H1 (cell line): Measurements from ENCODE around the gene GNAI1. TPM values are rescaled to one million over a fixed set of nuclear protein-coding genes. Genes with fewer than 3 reads are reported as not detected.

Experiments
- CTCF ChIA-PET: fragments of 300-600 bp; sonication (Branson Sonifier 250); formaldehyde crosslinking; loops from one replicate; lab custom pipeline; 2021; ENCODE audit not compliant: partially characterized antibody; lab: Charles Lee
- POLR2A ChIA-PET: fragments of 300-600 bp; sonication (Branson Sonifier 250); formaldehyde crosslinking; loops from one replicate; lab custom pipeline; 2021; ENCODE audit warnings: inconsistent platforms; ENCODE audit not compliant: partially characterized antibody; lab: Charles Lee
- DNase-seq, 2 experiments: peaks; one replicate each; pipeline versions ENCODE4 v3.0.0 to v3.0.0-alpha.2; 2010 to 2022; ENCODE audit warnings: low spot score in 2 of 2, low read depth in 1 of 2, mixed read lengths in 1 of 2
- FAIRE-seq: peaks from 2 replicates; lab custom pipeline; 2011; peaks lifted over from hg19 to GRCh38; lab: Jason Lieb, UNC
- H2AFZ ChIP-seq: 2 replicates; pipeline ENCODE4 v1.8.1; 2012; ENCODE audit warnings: low read length, inconsistent platforms
- H2AK5ac ChIP-seq: 2 replicates; pipeline ENCODE4 v1.6.1; 2013; ENCODE audit warnings: low read depth, low read length
- H2BK120ac ChIP-seq: replicated peaks from 2 replicates; pipeline ENCODE3; 2013; ENCODE audit warnings: low read depth, low read length, inconsistent platforms
- H2BK12ac ChIP-seq: 2 replicates; pipeline ENCODE4 v1.6.1; 2013; ENCODE audit warnings: low read depth, low read length
- H2BK15ac ChIP-seq: 2 replicates; pipeline ENCODE4 v1.6.1; 2013; ENCODE audit warnings: low read length
- H2BK20ac ChIP-seq: 2 replicates; pipeline ENCODE4 v1.6.1; 2013; ENCODE audit warnings: low read length
- H2BK5ac ChIP-seq: 2 replicates; pipeline ENCODE4 v1.6.1; 2013; ENCODE audit warnings: low read depth, low read length
- H3K14ac ChIP-seq: 2 replicates; pipeline ENCODE4 v1.6.1; 2013; ENCODE audit warnings: inconsistent platforms; ENCODE audit not compliant: insufficient read length
- H3K18ac ChIP-seq: 2 replicates; pipeline ENCODE4 v1.6.1; 2013; ENCODE audit warnings: low read length; ENCODE audit errors: extremely low read depth
- H3K23ac ChIP-seq: 2 replicates; pipeline ENCODE4 v1.6.1; 2013; ENCODE audit warnings: inconsistent platforms; ENCODE audit not compliant: insufficient read length
- H3K23me2 ChIP-seq: 2 replicates; pipeline ENCODE4 v1.6.1; 2013; ENCODE audit warnings: low read depth, low read length
- H3K27ac ChIP-seq: 2 replicates; pipeline ENCODE4 v1.6.1; 2011; ENCODE audit warnings: low read depth, low read length, inconsistent platforms
- H3K27me3 ChIP-seq, 4 experiments: replicated peaks in 1 of 4; 1 replicate in 1 of 4; 2 replicates in 3 of 4; pipeline versions ENCODE4 v1.6.1 to v1.8.1; 2011 to 2013; ENCODE audit warnings: low read length in 3 of 4, mild to moderate bottlenecking in 3 of 4, inconsistent platforms in 2 of 4, mixed read lengths in 2 of 4, moderate library complexity in 1 of 4; ENCODE audit not compliant: control insufficient read depth in 3 of 4, insufficient read depth in 3 of 4; ENCODE audit errors: extremely low read depth in 1 of 4
- H3K36me3 ChIP-seq, 4 experiments: 2 replicates each; pipeline versions ENCODE4 v1.6.1 to v1.8.1; 2011 to 2013; ENCODE audit warnings: mild to moderate bottlenecking in 4 of 4, low read length in 3 of 4, moderate library complexity in 2 of 4, control low read depth in 1 of 4, inconsistent platforms in 1 of 4; ENCODE audit not compliant: insufficient read depth in 4 of 4, control insufficient read depth in 2 of 4
- H3K4ac ChIP-seq: replicated peaks from 2 replicates; pipeline ENCODE3; 2013; ENCODE audit warnings: low read length, low read depth, mixed read lengths, inconsistent platforms; ENCODE audit not compliant: insufficient read length
- H3K4me1 ChIP-seq, 4 experiments: replicated peaks in 1 of 4; 1 replicate in 1 of 4; 2 replicates in 3 of 4; pipeline versions ENCODE4 v1.6.1 to v1.8.1; 2011 to 2013; ENCODE audit warnings: low read length in 3 of 4, inconsistent platforms in 2 of 4, mixed read lengths in 1 of 4; ENCODE audit not compliant: insufficient read depth in 4 of 4, control insufficient read depth in 3 of 4
- H3K4me2 ChIP-seq, 2 experiments: 2 replicates each; pipeline versions ENCODE4 v1.6.1 to v1.8.1; 2011 to 2013; ENCODE audit warnings: low read depth in 2 of 2, low read length in 2 of 2, control low read depth in 1 of 2, inconsistent platforms in 1 of 2, mild to moderate bottlenecking in 1 of 2; ENCODE audit not compliant: insufficient read depth in 1 of 2
- H3K4me3 ChIP-seq, 4 experiments: fragments of 200-600, 300-600 bp in 1 of 4; sonication (generic), shearing (Covaris generic), sonication (Bioruptor Twin) in 1 of 4; 2 replicates each; pipeline versions ENCODE4 v1.5.1 to v1.8.1; 2011 to 2016; ENCODE audit warnings: low read length in 4 of 4, low read depth in 3 of 4, control low read depth in 2 of 4, inconsistent platforms in 2 of 4, mild to moderate bottlenecking in 2 of 4, mixed read lengths in 1 of 4, moderate library complexity in 1 of 4; ENCODE audit not compliant: insufficient read depth in 2 of 4; ENCODE audit errors: extremely low read depth in 1 of 4
- H3K56ac ChIP-seq: replicated peaks from 2 replicates; pipeline ENCODE3; 2013; ENCODE audit warnings: low read depth, mild to moderate bottlenecking, mixed read lengths, low read length, inconsistent platforms; ENCODE audit not compliant: insufficient read length
- H3K79me1 ChIP-seq: 2 replicates; pipeline ENCODE4 v1.6.1; 2013; ENCODE audit warnings: low read depth, low read length, control low read depth
- H3K79me2 ChIP-seq, 2 experiments: 2 replicates each; pipeline versions ENCODE4 v1.6.1 to v1.8.1; 2012 to 2013; ENCODE audit warnings: low read length in 2 of 2, mild to moderate bottlenecking in 2 of 2, inconsistent platforms in 1 of 2; ENCODE audit not compliant: insufficient read depth in 2 of 2, control insufficient read depth in 1 of 2
- H3K9ac ChIP-seq, 4 experiments: replicated peaks in 1 of 4; 1 replicate in 1 of 4; 2 replicates in 3 of 4; pipeline versions ENCODE4 v1.6.1 to v1.8.1; 2011 to 2013; ENCODE audit warnings: low read depth in 3 of 4, low read length in 3 of 4, control low read depth in 2 of 4, mild to moderate bottlenecking in 2 of 4, moderate library complexity in 2 of 4, inconsistent platforms in 1 of 4; ENCODE audit errors: extremely low read depth in 1 of 4
- H3K9me3 ChIP-seq, 2 experiments: 2 replicates each; pipeline versions ENCODE4 v1.6.1 to v1.8.1; 2012 to 2013; ENCODE audit warnings: mild to moderate bottlenecking in 2 of 2, moderate library complexity in 2 of 2, control low read depth in 1 of 2, inconsistent platforms in 1 of 2, low read depth in 1 of 2, low read length in 1 of 2, mixed read lengths in 1 of 2; ENCODE audit not compliant: insufficient read depth in 2 of 2
- H4K20me1 ChIP-seq, 2 experiments: replicated peaks in 1 of 2; 2 replicates each; pipeline versions ENCODE3 to v1.8.1; 2011 to 2013; ENCODE audit warnings: inconsistent platforms in 2 of 2, low read length in 2 of 2, mild to moderate bottlenecking in 1 of 2; ENCODE audit not compliant: insufficient read depth in 2 of 2, control insufficient read depth in 1 of 2
- H4K5ac ChIP-seq: 2 replicates; pipeline ENCODE4 v1.6.1; 2013; ENCODE audit warnings: low read length, low read depth, mixed read lengths, inconsistent platforms; ENCODE audit not compliant: insufficient read length
- H4K8ac ChIP-seq: 2 replicates; pipeline ENCODE4 v1.8.0; 2013; ENCODE audit warnings: mild to moderate bottlenecking, moderate library complexity, low read length, inconsistent platforms; ENCODE audit not compliant: insufficient read depth; ENCODE audit errors: extremely low read depth
- H4K91ac ChIP-seq: replicated peaks from 2 replicates; pipeline ENCODE3; 2013; ENCODE audit warnings: low read length, mixed read lengths, inconsistent platforms; ENCODE audit not compliant: insufficient read length
- MAFK ChIP-seq: IDR thresholded peaks from 2 replicates; pipeline ENCODE4 v1.6.1; 2012; ENCODE audit warnings: low read depth, mild to moderate bottlenecking, improper control_type of control experiment, low read length
- RAD21 ChIP-seq, 2 experiments: IDR thresholded peaks in 1 of 2; conservative IDR thresholded peaks in 1 of 2; 2 replicates each; pipeline ENCODE4 v1.6.1; 2011; ENCODE audit warnings: low read depth in 2 of 2, low read length in 2 of 2, improper control_type of control experiment in 1 of 2, inconsistent platforms in 1 of 2, mild to moderate bottlenecking in 1 of 2, moderate library complexity in 1 of 2
- WGBS, 2 experiments: shearing (Covaris generic) in 1 of 2; methylation state at CpG; one replicate each; pipeline versions ENCODE4 v1.1.6 to v1.1.7; 2013 to 2015; ENCODE audit warnings: low lambda C conversion rate in 2 of 2, mixed read lengths in 2 of 2, inconsistent platforms in 1 of 2, low coverage in 1 of 2, missing lambda C conversion rate in 1 of 2; ENCODE audit not compliant: insufficient replicate concordance in 2 of 2, insufficient coverage in 1 of 2, insufficient read length in 1 of 2; ENCODE audit errors: extremely low coverage in 1 of 2, missing lambda C conversion rate in 1 of 2; 5-methylcytosine and 5-hydroxymethylcytosine counted together
- polyA plus RNA-seq, 7 experiments: library from polyadenylated mRNA; depleted of rRNA in 3 of 7; stranded (reverse) in 5 of 7; unstranded in 2 of 7; fragments of >200 nt in 5 of 7; fragments of 200-250 nt in 2 of 7; gene quantifications; 1 replicate in 5 of 7; 2 replicates in 1 of 7; 4 replicates in 1 of 7; pipeline versions ENCODE4 v1.2.1 to v1.2.3, GENCODE V29; 2011 to 2013; ENCODE audit warnings: missing spikeins in 2 of 7, mixed read lengths in 2 of 7
- total RNA-seq: library from RNA; stranded (reverse); fragmentation: NEBNext Ultra II Directional; extraction: Animal tissue kit (Norgen Biotek cat#: 25700); gene quantifications from 2 replicates; pipeline ENCODE4 v1.2.1, GENCODE V29; 2021

GNAI1 gene
- total and polyA plus RNA-seq, 2 of the 8 experiments (the other 6 are each of a cell fraction or from before 2014, with no cell fraction given) = 8.0 to 29.5 TPM

- no peaks in the 10 kb centered on the region; the same call in 1 of the 2 replicates for H3K23me2 ChIP-seq
- no peak overlapping the region for H4K5ac ChIP-seq
- H3K14ac ChIP-seq = no peak overlapping the region
- H3K4me1 ChIP-seq = peaks cover 0 to 4% (median 0%) of the 10 kb centered on the region in 4 experiments; a peak in 2 of 7 replicates
- no peak for DNase-seq
- no peaks in the 10 kb centered on the region for H4K20me1 ChIP-seq
- no peak overlapping the region for H3K18ac ChIP-seq
- H3K4me2 ChIP-seq = no peak overlapping the region
- no peak overlapping the region for H4K91ac ChIP-seq
- H3K9me3 ChIP-seq = no peaks in the 10 kb centered on the region
- no peak overlapping the region for H2BK20ac ChIP-seq
- CTCF ChIA-PET = interaction anchor here (1.4 to 4.5 kb wide), 2 partner anchors 10 to 23 kb away, joined by 4 to 17 read pairs; no protein-coding TSS in a partner anchor
- no peak overlapping the region for H2AK5ac ChIP-seq
- 77% methylated on average over 2 of the region's 2 CpGs; no CpG with 5 or more reads in 1 of the 2 experiments for WGBS, 2 experiments
- no peak overlapping the region for H3K56ac ChIP-seq
- no peaks in the 10 kb centered on the region for H3K27me3 ChIP-seq
- no peak overlapping the region for H2BK15ac ChIP-seq
- H3K79me2 ChIP-seq = no peaks in the 10 kb centered on the region
- no peak overlapping the region for H3K23ac ChIP-seq
- FAIRE-seq = no peak
- no peak overlapping the region for H3K4me3 ChIP-seq
- H2BK120ac ChIP-seq = no peak overlapping the region
- no peak overlapping the region for H2BK5ac ChIP-seq
- no peak overlapping the region for H4K8ac ChIP-seq
- POLR2A ChIA-PET = no interaction called here
- H3K36me3 ChIP-seq = no peaks in the 10 kb centered on the region
- H3K27ac ChIP-seq = no peak overlapping the region
- H3K79me1 ChIP-seq = no peaks in the 10 kb centered on the region
- no peak overlapping the region for H3K9ac ChIP-seq
- no peak overlapping the region for H2AFZ ChIP-seq
- no peak overlapping the region for H2BK12ac ChIP-seq
- H3K4ac ChIP-seq = no peak overlapping the region
- TF ChIP-seq MAFK (no peak), RAD21 (IDR thresholded peaks at IDR 0.05 in 1 of 2, conservative IDR thresholded peaks at IDR 0.05 in 1 of 2; ENCODE audit: low read depth in 2 of 2, low read length in 2 of 2) (no peak)
Measured at GRCh38 chr7:80106498-80107113, 28.0 kb upstream of the GNAI1 start.
